ENCODE measurements around the gene AGER. TPM values are rescaled to one million over a fixed set of nuclear protein-coding genes. Genes with fewer than 3 reads are reported as not detected.

The AGER gene
- total RNA-seq, 6 experiments from 2014 or later = 0.81 to 3.4 (median 1.8) TPM

DNA sequence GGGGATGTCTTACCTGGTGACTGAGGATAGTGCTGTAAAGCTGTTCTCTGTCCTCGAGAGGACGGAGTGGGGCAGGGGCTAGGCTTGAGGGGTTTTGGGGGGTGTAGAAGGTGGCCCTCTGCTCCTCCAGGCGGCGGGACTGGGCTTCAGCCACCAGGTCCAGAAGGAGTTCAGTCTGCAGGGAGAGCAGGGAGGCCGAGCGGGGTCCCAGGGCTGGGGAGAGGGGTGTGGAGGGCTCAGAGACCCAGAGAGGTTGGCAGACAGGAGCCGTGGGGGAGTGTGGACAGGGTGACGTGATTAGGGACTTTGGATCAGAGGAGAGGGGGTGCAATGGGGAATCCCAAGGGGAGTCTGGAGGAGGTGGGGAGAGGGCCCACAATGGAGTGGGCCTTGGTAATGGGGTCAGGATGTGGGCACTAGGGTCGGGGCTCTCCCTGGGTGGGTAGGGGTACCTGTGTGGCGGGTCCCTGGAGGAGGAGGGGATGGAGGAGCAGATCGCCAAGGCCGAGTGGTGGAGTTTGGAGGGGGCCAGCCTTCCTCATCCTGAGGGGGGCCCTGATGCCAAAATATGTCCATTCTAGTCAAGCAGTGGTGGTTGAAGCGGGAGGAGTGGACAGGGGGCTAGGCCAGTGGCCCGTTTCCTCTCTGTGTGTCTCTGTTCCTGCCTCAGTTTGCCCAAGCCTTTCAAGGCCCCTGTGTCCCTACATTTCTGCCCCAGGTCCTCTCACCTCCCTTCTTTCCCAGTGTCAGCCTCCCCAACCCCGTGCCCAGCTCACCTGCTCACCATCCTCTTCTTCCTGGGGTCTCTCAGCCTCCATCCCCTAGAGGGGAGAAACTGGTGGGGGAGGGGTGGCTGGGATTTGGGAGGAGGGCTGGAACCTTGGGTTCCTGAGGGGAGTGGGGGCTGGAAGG, 7.9 kb upstream of the AGER start:
- ATAC-seq (no peak), DNase-seq (peak in 1 of 3 donors; percentile 58)
- 52% methylated on average over 11 of the region's 15 CpGs for WGBS (ENCODE audit: insufficient coverage, low coverage, low lambda C conversion rate, missing lambda C conversion rate)
- Histone ChIP-seq H3K9me3 (no peaks in the 10 kb centered on the region), H3K27me3 (no peaks in the 10 kb centered on the region), H3K27ac (peak overlapping the region; percentile 69 to 96 (median 86)), H3K4me1 (peaks cover 0 to 15% (median 6%) of the 10 kb centered on the region in 4 donors), H3K36me3 (peaks cover 0 to 2% (median 0%) of the 10 kb centered on the region in 4 donors), H3K4me3 (peak overlapping the region; percentile 6 to 64 (median 25))
- no peak for TF ChIP-seq POLR2A (IDR thresholded peaks at IDR 0.05)
- TF ChIP-seq, protein P1, sequence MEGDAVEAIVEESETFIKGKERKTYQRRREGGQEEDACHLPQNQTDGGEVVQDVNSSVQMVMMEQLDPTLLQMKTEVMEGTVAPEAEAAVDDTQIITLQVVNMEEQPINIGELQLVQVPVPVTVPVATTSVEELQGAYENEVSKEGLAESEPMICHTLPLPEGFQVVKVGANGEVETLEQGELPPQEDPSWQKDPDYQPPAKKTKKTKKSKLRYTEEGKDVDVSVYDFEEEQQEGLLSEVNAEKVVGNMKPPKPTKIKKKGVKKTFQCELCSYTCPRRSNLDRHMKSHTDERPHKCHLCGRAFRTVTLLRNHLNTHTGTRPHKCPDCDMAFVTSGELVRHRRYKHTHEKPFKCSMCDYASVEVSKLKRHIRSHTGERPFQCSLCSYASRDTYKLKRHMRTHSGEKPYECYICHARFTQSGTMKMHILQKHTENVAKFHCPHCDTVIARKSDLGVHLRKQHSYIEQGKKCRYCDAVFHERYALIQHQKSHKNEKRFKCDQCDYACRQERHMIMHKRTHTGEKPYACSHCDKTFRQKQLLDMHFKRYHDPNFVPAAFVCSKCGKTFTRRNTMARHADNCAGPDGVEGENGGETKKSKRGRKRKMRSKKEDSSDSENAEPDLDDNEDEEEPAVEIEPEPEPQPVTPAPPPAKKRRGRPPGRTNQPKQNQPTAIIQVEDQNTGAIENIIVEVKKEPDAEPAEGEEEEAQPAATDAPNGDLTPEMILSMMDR (IDR thresholded peaks at IDR 0.05) = no peak
- intact Hi-C loops (cut with DNase I) = no loop called here

DNA sequence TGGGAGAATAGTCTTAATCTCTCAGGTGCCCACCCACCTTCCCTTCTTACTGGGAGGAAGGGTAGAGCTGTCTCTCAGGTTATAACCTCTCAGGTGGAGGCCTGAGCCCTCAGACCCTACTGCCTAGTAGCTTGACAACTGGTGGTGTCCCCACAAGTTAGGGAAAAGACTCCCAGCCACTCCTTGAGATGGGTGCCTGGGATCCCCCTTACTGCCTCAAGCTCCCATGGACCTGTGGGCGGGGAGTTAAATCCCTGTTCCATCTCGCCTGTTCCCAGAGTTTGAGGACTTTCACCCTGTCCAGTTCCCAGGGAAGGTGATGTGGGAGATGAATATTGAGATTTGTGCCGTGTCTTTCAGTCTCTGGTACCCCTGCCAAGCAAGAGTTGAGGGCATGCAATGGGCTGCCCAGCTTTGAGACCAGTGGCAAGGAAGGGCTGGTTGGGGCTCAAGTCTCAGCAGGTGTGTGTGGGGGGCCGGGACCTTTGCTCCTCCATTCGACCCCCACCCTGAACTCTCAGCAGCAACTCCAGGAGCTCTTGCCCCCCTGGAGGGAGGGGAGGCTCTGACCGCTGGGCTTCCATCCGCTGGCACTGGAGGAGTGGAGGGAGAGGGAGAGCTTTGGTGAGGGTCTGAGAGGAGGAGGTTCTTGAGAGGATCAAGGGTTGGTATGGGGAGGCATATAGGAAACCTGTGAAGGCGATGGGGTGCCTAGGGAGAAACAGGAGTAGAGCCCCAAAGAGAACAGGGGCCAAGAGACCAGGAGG, 7.0 kb upstream of the AGER start:
- H3K27me3 ChIP-seq = no peaks in the 10 kb centered on the region
- 62% methylated on average over 5 of the region's 8 CpGs for WGBS (ENCODE audit: insufficient coverage, low coverage, low lambda C conversion rate, missing lambda C conversion rate)
- H3K36me3 ChIP-seq = peaks cover 0 to 3% (median 0%) of the 10 kb centered on the region in 4 donors
- H3K4me1 ChIP-seq = peaks cover 0 to 15% (median 6%) of the 10 kb centered on the region in 4 donors
- ATAC-seq (no peak), DNase-seq (no peak)
- intact Hi-C loops (cut with DNase I) = no loop called here
- peak overlapping the region; percentile 86 to 96 (median 89) for H3K27ac ChIP-seq
- no peak for TF ChIP-seq POLR2A (IDR thresholded peaks at IDR 0.05)
- TF ChIP-seq, protein P1 (IDR thresholded peaks at IDR 0.05) = no peak
- H3K9me3 ChIP-seq = no peaks in the 10 kb centered on the region
- peak overlapping the region; percentile 55 to 65 (median 64) for H3K4me3 ChIP-seq

DNA sequence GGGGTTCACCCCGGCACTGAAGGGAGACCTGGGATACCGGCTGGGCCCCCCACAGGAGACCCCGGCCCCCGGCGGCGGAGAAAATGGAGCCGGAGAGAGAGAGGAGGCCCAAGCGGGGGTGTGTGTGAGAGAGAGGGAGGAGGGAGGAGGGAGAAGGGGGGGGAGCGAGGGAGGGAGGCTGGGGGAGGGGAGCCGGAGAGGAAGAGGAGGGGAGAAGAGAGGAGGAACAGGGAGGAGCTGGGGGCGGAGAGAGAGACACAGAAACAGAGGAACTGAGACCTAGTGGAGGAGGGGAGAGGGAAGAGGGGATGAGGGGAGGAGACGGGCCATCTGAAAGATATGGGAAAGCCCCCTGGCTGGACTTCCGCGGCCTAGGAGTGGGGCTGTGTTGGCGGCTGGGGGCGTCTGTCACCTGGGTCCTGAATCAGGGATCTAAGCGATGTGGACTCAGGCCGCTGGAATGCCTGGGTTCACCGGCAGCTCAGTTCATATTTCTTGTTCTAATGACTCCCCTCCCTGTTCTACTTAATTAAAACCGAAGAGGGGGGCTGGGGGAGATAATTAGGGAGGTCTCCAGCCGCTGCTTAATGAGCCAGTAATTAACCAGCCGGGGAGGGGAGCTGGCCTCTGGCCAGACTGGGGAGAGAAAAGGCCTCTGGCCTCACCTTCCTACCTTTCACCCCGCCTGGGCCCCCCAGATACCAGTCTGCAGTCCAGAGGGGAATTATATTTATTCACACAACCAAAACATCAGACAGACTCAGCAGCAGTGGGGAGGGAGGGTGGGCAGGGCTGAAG, 6.2 kb upstream of the AGER start, which contains the start of gene PBX2:
Gene PBX2 (minus strand): TSS at position 149 of the 798 bp plus-strand sequence. CDS start 287 bp downstream, outside the sequence.
- ATAC-seq (peak; percentile 77 to 90 (median 86)), DNase-seq (peak; percentile 92 to 95 (median 93))
- peak; percentile 73 for TF ChIP-seq POLR2A (IDR thresholded peaks at IDR 0.05)
- TF ChIP-seq, protein P1 (IDR thresholded peaks at IDR 0.05) = no peak
- Histone ChIP-seq H3K4me1 (peaks cover 0 to 14% (median 6%) of the 10 kb centered on the region in 4 donors), H3K27me3 (no peaks in the 10 kb centered on the region), H3K4me3 (peak within 1 kb of the TSS; percentile 55 to 65 (median 64)), H3K9me3 (no peaks in the 10 kb centered on the region), H3K27ac (peak within 1 kb of the TSS; percentile 86 to 96 (median 89)), H3K36me3 (peaks cover 0 to 3% (median 0%) of the 10 kb centered on the region in 4 donors)
- WGBS (ENCODE audit: insufficient coverage, low coverage, low lambda C conversion rate, missing lambda C conversion rate) = under 1% methylated on average over 20 of the region's 23 CpGs
- intact Hi-C loops (cut with DNase I) = no loop called here

DNA sequence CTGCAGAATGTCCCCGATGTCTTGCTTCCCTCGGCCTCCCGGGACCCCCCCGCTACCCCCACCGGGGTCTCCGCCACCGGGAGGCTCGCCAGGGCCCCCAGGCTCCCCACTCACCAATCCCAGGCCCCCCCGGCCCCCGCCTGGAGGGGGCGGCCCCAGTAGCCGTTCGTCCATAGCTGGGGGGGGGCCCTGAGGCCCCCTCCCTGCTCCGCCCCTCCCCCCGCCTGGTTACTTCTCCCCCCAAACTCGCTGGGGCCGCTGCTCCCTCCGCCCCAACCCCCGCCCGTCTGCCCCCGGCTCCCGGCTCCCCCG, 5.6 kb upstream of the AGER start:
- WGBS (ENCODE audit: insufficient coverage, low coverage, low lambda C conversion rate, missing lambda C conversion rate) = 0% methylated on average over 1 of the region's 23 CpGs
- peak in 1 of 4 donors; percentile 0 for ATAC-seq
- intact Hi-C loops (cut with DNase I) = no loop called here

More for the DNA sequence above, 5.6 kb upstream of the AGER start:
- no peaks in the 10 kb centered on the region for H3K9me3 ChIP-seq
- peaks cover 0 to 3% (median 0%) of the 10 kb centered on the region in 4 donors for H3K36me3 ChIP-seq
- peaks cover 0 to 8% (median 3%) of the 10 kb centered on the region in 4 donors for H3K4me1 ChIP-seq
- peak overlapping the region; percentile 86 to 96 (median 89) for H3K27ac ChIP-seq
- peak; percentile 64 to 70 (median 66) for DNase-seq
- H3K4me3 ChIP-seq = peak overlapping the region; percentile 55 to 65 (median 64)
- TF ChIP-seq, protein P1 (IDR thresholded peaks at IDR 0.05) = no peak
- TF ChIP-seq POLR2A (IDR thresholded peaks at IDR 0.05) = no peak
- H3K27me3 ChIP-seq = no peaks in the 10 kb centered on the region
